ENCODE results near the gene KDM6B.

The KDM6B gene

DNA sequence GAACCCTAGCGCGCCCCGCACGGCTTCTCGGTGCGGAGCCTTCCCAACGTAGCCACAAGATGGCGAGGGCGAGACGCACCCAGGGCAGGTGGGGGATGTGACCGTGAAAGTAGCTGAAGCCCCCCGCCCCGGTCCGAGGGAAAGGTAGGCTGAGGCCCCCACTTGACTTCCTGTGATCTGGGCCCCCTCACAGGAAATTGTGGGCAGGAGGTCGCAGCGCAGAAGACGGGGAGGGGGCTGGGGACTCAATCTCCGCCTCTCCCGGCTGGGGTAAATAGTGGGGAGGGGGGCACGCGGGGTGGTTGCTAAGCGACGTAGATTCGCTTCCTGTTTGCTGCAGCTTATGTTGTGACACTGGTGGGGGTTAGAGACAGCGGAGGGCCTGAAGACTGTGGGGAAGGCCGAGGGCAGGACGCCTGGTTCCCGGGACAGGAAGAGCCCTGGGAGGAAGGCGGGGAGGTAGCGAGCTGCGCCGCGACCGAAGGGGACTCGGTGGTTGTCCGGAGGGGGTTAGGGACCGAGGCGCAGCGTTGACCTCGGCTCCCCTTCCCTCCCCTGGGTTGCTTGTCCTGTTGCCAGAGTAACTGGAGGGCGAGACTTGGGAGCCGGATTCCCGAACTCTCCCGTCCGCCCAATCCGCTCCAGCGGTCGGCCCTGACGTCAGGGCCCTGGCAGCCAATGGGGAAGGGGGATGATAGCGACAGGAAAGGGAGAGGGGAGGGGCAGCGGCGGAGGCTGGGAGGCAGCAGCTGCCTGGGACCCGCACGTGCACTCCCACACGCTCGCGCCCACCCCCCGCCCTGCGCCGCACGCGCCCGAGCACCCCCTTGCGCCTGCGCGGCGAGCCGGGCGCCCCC, 1.2 kb downstream of the KDM6B start (continued):
- TF ChIP-seq ZNF777 (tag by site-specific recombination; IDR thresholded peaks at IDR 0.05; ENCODE audit: borderline replicate concordance) (no peak), MYNN (tag by site-specific recombination; IDR thresholded peaks at IDR 0.05; ENCODE audit: borderline replicate concordance) (peak; percentile 91), ZNF140 (tag by site-specific recombination; IDR thresholded peaks at IDR 0.05) (no peak), ZNF112 (tag by site-specific recombination; IDR thresholded peaks at IDR 0.05) (no peak), ZNF223 (tag by site-specific recombination; IDR thresholded peaks at IDR 0.05) (no peak), ZNF501 (tag by site-specific recombination; IDR thresholded peaks at IDR 0.05) (peak; percentile 75), ZNF48 (tag by site-specific recombination; IDR thresholded peaks at IDR 0.05) (no peak), ZNF2 (tag by site-specific recombination; IDR thresholded peaks at IDR 0.05) (peak; percentile 71), ZNF433 (tag by site-specific recombination; IDR thresholded peaks at IDR 0.05; ENCODE audit: low read depth) (no peak), ZFP37 (tag by site-specific recombination; IDR thresholded peaks at IDR 0.05) (no peak), ZNF335 (tag by site-specific recombination; conservative IDR thresholded peaks at IDR 0.05) (peak; percentile 62; the same call in 1 of the 2 replicates), ZNF311 (tag by site-specific recombination; IDR thresholded peaks at IDR 0.05; ENCODE audit: borderline replicate concordance) (no peak), SALL2 (tag by site-specific recombination; IDR thresholded peaks at IDR 0.05; ENCODE audit: borderline replicate concordance) (no peak), ZFP41 (tag by site-specific recombination; IDR thresholded peaks at IDR 0.05; ENCODE audit: borderline replicate concordance) (no peak), YY1 (tag by site-specific recombination; IDR thresholded peaks at IDR 0.05) (no peak), ZBTB1 (tag by site-specific recombination; IDR thresholded peaks at IDR 0.05) (peak; percentile 85), GLIS1 (tag by site-specific recombination; IDR thresholded peaks at IDR 0.05) (peak; percentile 72), FEZF1 (tag by site-specific recombination; IDR thresholded peaks at IDR 0.05) (no peak), BCL11B (tag by site-specific recombination; IDR thresholded peaks at IDR 0.05; ENCODE audit: low read depth) (peak; percentile 68; the same call in 1 of the 2 replicates), GFI1B (tag by site-specific recombination; IDR thresholded peaks at IDR 0.05) (no peak), ZNF510 (tag by site-specific recombination; IDR thresholded peaks at IDR 0.05; ENCODE audit: insufficient replicate concordance) (no peak), HOXC10 (CRISPR knock-in tag; IDR thresholded peaks at IDR 0.05) (no peak), ZNF529 (tag by site-specific recombination; IDR thresholded peaks at IDR 0.05; ENCODE audit: insufficient replicate concordance) (no peak), ZNF174 (tag by site-specific recombination; IDR thresholded peaks at IDR 0.05) (no peak), ZNF664 (tag by site-specific recombination; IDR thresholded peaks at IDR 0.05) (no peak), ZNF114 (tag by site-specific recombination; IDR thresholded peaks at IDR 0.05) (no peak)
- TF ChIP-seq, protein P1, sequence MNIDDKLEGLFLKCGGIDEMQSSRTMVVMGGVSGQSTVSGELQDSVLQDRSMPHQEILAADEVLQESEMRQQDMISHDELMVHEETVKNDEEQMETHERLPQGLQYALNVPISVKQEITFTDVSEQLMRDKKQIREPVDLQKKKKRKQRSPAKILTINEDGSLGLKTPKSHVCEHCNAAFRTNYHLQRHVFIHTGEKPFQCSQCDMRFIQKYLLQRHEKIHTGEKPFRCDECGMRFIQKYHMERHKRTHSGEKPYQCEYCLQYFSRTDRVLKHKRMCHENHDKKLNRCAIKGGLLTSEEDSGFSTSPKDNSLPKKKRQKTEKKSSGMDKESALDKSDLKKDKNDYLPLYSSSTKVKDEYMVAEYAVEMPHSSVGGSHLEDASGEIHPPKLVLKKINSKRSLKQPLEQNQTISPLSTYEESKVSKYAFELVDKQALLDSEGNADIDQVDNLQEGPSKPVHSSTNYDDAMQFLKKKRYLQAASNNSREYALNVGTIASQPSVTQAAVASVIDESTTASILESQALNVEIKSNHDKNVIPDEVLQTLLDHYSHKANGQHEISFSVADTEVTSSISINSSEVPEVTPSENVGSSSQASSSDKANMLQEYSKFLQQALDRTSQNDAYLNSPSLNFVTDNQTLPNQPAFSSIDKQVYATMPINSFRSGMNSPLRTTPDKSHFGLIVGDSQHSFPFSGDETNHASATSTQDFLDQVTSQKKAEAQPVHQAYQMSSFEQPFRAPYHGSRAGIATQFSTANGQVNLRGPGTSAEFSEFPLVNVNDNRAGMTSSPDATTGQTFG (tag by site-specific recombination; IDR thresholded peaks at IDR 0.05; ENCODE audit: borderline replicate concordance) = no peak
- TF ChIP-seq, protein P2, sequence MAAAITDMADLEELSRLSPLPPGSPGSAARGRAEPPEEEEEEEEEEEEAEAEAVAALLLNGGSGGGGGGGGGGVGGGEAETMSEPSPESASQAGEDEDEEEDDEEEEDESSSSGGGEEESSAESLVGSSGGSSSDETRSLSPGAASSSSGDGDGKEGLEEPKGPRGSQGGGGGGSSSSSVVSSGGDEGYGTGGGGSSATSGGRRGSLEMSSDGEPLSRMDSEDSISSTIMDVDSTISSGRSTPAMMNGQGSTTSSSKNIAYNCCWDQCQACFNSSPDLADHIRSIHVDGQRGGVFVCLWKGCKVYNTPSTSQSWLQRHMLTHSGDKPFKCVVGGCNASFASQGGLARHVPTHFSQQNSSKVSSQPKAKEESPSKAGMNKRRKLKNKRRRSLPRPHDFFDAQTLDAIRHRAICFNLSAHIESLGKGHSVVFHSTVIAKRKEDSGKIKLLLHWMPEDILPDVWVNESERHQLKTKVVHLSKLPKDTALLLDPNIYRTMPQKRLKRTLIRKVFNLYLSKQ (tag by site-specific recombination; IDR thresholded peaks at IDR 0.05; ENCODE audit: borderline replicate concordance) = no peak
- TF ChIP-seq, protein P3, sequence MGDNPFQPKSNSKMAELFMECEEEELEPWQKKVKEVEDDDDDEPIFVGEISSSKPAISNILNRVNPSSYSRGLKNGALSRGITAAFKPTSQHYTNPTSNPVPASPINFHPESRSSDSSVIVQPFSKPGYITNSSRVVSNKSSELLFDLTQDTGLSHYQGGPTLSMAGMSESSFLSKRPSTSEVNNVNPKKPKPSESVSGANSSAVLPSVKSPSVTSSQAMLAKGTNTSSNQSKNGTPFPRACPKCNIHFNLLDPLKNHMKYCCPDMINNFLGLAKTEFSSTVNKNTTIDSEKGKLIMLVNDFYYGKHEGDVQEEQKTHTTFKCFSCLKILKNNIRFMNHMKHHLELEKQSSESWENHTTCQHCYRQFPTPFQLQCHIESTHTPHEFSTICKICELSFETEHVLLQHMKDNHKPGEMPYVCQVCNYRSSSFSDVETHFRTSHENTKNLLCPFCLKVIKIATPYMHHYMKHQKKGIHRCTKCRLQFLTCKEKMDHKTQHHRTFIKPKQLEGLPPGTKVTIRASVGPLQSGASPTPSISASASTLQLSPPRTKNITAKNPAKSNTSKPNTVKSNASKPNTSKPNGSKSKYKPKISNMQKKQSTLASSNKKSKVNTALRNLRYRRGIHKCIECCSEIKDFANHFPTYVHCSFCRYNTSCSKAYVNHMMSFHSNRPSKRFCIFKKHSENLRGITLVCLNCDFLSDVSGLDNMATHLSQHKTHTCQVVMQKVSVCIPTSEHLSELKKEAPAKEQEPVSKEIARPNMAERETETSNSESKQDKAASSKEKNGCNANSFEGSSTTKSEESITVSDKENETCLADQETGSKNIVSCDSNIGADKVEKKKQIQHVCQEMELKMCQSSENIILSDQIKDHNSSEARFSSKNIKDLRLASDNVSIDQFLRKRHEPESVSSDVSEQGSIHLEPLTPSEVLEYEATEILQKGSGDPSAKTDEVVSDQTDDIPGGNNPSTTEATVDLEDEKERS (tag by site-specific recombination; IDR thresholded peaks at IDR 0.05) = no peak
- TF ChIP-seq, protein P4, sequence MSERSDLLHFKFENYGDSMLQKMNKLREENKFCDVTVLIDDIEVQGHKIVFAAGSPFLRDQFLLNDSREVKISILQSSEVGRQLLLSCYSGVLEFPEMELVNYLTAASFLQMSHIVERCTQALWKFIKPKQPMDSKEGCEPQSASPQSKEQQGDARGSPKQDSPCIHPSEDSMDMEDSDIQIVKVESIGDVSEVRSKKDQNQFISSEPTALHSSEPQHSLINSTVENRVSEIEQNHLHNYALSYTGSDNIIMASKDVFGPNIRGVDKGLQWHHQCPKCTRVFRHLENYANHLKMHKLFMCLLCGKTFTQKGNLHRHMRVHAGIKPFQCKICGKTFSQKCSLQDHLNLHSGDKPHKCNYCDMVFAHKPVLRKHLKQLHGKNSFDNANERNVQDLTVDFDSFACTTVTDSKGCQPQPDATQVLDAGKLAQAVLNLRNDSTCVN (tag by site-specific recombination; optimal IDR thresholded peaks at IDR 0.05) = peak; percentile 65
- TF ChIP-seq, protein P5, sequence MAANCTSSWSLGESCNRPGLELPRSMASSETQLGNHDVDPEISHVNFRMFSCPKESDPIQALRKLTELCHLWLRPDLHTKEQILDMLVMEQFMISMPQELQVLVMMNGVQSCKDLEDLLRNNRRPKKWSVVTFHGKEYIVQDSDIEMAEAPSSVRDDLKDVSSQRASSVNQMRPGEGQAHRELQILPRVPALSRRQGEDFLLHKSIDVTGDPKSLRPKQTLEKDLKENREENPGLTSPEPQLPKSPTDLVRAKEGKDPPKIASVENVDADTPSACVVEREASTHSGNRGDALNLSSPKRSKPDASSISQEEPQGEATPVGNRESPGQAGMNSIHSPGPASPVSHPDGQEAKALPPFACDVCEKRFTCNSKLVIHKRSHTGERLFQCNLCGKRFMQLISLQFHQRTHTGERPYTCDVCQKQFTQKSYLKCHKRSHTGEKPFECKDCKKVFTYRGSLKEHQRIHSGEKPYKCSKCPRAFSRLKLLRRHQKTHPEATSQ (tag by site-specific recombination; IDR thresholded peaks at IDR 0.05) = 0 out of 2 replicates have a peak, but pooled peaks have one; percentile 15
